Uterus (tissue), 2 donors: Measurements from ENCODE around the gene GMPS.

Experiments used
- CTCF ChIP-seq, 4 experiments: fragments of 200-600 bp in 2 of 4; fragments of 450-650 bp in 2 of 4; sonication (generic) in 2 of 4; IDR thresholded peaks; one replicate each; pipeline ENCODE4 v1.5.1; 2016 to 2019; ENCODE audit warnings: antibody characterized with exemption in 4 of 4, mild to moderate bottlenecking in 2 of 4, moderate library complexity in 1 of 4
- POLR2A ChIP-seq, 2 donors: fragments of 450-650 bp; IDR thresholded peaks; one replicate each; pipeline ENCODE4 v1.6.1; 2016; ENCODE audit warnings: antibody characterized with exemption in 2 of 2, mild to moderate bottlenecking in 1 of 2, moderate library complexity in 1 of 2

- TF ChIP-seq CTCF (IDR thresholded peaks at IDR 0.05) = no peak
- TF ChIP-seq POLR2A (IDR thresholded peaks at IDR 0.05) = no peak
Measured at GRCh38 chr3:155870945-155871745, 695 bp downstream of the GMPS start.
